ENCODE results near the gene ANKRD30A.

DNA sequence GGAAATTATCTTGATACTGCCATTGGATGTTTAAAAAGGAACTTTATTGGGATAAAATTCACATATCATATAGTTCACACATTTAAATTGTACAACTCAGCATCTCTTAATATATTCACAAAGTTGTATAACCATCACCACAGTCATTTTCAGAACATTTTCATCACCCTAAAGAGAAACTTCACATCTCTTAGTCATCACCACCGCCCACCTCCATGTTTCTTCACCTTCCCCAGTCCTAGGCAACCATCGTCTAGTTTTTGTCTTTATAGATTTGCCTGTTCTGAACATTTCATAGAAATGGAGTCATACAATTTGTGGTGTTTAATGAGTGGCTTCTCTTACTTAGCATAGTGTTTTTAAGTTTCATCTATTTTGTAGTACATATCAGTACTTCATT lies 96.6 kb downstream of the ANKRD30A start:
- TF ChIP-seq, protein P1, sequence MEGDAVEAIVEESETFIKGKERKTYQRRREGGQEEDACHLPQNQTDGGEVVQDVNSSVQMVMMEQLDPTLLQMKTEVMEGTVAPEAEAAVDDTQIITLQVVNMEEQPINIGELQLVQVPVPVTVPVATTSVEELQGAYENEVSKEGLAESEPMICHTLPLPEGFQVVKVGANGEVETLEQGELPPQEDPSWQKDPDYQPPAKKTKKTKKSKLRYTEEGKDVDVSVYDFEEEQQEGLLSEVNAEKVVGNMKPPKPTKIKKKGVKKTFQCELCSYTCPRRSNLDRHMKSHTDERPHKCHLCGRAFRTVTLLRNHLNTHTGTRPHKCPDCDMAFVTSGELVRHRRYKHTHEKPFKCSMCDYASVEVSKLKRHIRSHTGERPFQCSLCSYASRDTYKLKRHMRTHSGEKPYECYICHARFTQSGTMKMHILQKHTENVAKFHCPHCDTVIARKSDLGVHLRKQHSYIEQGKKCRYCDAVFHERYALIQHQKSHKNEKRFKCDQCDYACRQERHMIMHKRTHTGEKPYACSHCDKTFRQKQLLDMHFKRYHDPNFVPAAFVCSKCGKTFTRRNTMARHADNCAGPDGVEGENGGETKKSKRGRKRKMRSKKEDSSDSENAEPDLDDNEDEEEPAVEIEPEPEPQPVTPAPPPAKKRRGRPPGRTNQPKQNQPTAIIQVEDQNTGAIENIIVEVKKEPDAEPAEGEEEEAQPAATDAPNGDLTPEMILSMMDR (IDR thresholded peaks at IDR 0.05; ENCODE audit: low read depth, low read length, missing input control): no peak
- no peak for TF ChIP-seq YY1 (IDR thresholded peaks at IDR 0.05)

Data from liver (tissue), 2 donors.